Left colon (tissue), 2 donors: ENCODE data around the gene CFAP92. TPM values are rescaled to one million over a fixed set of nuclear protein-coding genes. Genes with fewer than 3 reads are reported as not detected.

Experiments
- ATAC-seq: fragments of 200-7000 bp; cut with Tn5 transposase; one replicate; pipeline ENCODE4 v1.9.1; 2020; ENCODE audit warnings: mild to moderate bottlenecking, moderate library complexity
- DNase-seq, 2 donors: peaks; one replicate each; pipeline ENCODE4 v3.0.0-alpha.2; 2020
- intact Hi-C, 2 donors: fragments of 100-400 bp; cut with DNase I in 1 of 2; cut with micrococcal nuclease in 1 of 2; formaldehyde crosslinking; loops; one replicate each; pipeline versions ENCODE4 v1.11.2 to v1.14.0; 2022; cut with DNase I, micrococcal nuclease
- total RNA-seq, 2 donors: library from RNA; stranded (reverse); fragmentation: NEBNext Ultra II Directional; extraction: Animal tissue kit (Norgen Biotek cat#: 25700); gene quantifications; one replicate each; pipeline ENCODE4 v1.2.1, GENCODE V29; 2021
- donor health status: DM: no; HTN: no; CAD: no.
- donor health status: DM: yes; HTN: yes; CAD: no.

CFAP92 gene
- total RNA-seq, 2 donors from 2014 or later, result 2.1 to 2.9 TPM

- no peak for DNase-seq
- no peak for ATAC-seq
- intact Hi-C loops, result no loop called here
Measured at GRCh38 chr3:129014148-129014547, 20.3 kb upstream of the CFAP92 start.

- ATAC-seq (no peak), DNase-seq (no peak)
- intact Hi-C loops, result no loop called here
Measured at GRCh38 chr3:129013491-129013891, 19.6 kb upstream of the CFAP92 start.

GRCh38 chr3:129010310-129010956 is 16.6 kb upstream of the CFAP92 start:
- no peak for DNase-seq
- intact Hi-C loops, result no loop called here
- ATAC-seq, result no peak

DNA sequence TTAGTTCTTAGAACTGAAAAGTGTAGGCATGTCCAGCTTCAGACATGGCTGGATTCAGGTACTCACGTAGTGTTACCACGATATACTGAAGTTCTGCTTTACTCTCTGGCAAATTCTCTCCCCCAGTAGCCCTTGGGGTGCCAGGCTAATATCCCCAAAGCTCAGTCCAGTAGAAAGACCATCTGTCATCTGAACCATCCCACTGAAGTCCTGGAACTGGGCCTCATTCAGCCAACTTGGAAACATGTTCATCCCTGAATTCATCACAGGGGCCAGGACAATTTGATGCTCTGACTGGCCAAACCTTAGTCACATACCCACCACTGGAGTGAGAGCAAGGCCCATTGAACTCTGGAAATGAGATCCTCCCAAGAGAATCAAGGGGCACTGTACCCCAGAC is 15.4 kb upstream of the CFAP92 start:
- ATAC-seq (no peak), DNase-seq (no peak)
- intact Hi-C loops, result no loop called here

GRCh38 chr3:129007792-129008191 is 13.9 kb upstream of the CFAP92 start:
- no peak for ATAC-seq
- intact Hi-C loops, result no loop called here
- DNase-seq, result no peak

DNA sequence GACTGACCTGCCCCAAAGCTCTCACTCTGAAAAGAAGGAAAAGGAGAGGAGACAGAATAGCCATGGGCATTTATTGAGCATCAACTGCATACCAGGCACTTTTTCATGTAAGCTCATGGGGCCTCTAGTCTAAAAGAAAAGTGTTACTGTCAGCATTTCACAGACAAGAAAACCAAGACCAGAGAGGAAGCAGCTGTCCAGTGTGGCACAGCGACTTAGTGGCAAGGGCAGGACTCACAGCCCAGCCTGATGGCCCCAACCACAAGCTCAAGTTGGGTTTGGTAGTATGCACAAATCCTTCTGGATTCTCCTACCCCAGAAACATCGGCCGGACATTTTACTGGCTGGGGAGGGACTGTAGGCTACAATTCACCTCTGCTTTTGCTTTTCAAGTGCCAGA is 13.0 kb upstream of the CFAP92 start:
- DNase-seq, result no peak
- intact Hi-C loops, result no loop called here
- no peak for ATAC-seq

DNA sequence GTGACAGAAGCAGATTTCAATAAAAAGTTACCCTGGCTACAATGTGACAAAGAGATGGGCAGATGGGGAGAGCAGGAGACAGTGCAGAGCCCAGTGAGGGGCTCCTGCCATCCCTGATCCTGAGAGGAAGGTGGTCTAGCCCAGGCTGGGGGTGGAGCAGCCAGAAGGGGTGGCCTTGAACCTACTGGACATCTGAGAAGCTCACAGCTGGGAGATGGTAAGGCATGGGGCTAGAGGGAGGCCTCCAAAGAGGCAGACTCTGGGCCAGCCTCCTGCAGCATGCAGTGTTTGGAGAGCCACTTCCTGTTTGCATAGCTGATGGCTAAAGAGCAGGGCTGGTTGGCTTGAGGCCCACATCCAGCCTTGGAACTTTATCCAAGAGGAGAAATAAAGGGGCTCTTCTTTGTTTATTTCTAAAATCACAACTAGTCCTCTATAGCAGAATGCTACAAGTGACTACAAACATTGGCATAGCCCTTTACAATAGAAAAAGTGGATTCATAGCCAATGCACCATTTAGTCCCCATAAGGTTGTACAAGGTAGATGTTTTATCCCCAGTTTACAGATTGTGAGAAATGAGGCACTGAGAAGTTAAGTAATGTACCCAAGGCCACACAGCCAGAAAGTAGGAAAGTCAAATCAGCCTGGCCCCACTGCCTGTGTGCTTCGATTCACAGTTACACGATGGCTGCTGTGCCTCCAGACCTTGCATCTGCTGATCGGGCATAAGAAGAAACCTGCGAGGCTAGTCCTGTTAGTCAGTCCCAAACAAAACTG is 11.8 kb upstream of the CFAP92 start:
- ATAC-seq (peak; percentile 51), DNase-seq (peak in 1 of 2 donors; percentile 60)
- intact Hi-C loops, result no loop called here

GRCh38 chr3:129004639-129005295 is 10.9 kb upstream of the CFAP92 start:
- intact Hi-C loops, result no loop called here
- DNase-seq, result peak in 1 of 2 donors; percentile 15
- peak; percentile 39 for ATAC-seq

DNA sequence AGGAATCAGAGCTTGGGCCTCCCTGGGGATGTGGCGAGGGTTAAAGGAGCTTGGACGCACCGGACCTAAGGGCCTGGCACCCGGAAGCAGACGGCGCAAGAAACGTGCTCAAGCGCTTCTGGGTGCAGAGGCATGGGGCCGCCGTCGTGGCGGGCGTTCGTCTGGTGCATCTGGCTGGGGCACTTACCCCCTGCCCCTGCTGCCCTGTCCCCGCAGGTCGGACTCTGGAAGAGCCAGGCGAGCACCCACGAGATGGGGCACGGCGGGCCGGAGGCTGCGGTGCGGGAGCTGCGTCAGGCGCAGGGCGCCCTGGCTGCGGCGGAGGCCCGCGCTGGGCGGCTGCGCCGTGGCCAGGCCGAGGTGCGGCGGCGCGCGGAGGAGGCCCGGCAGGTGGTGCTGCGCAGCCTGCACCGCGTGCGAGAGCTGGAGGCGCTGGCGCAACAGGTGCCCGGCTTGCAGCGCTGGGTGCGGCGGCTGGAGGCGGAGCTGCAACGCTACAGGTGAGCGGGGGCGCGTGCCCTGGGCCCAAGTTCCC is 9.8 kb upstream of the CFAP92 start:
- peak; percentile 71 to 79 for DNase-seq
- intact Hi-C loops, result no loop called here
- peak; percentile 91 for ATAC-seq

DNA sequence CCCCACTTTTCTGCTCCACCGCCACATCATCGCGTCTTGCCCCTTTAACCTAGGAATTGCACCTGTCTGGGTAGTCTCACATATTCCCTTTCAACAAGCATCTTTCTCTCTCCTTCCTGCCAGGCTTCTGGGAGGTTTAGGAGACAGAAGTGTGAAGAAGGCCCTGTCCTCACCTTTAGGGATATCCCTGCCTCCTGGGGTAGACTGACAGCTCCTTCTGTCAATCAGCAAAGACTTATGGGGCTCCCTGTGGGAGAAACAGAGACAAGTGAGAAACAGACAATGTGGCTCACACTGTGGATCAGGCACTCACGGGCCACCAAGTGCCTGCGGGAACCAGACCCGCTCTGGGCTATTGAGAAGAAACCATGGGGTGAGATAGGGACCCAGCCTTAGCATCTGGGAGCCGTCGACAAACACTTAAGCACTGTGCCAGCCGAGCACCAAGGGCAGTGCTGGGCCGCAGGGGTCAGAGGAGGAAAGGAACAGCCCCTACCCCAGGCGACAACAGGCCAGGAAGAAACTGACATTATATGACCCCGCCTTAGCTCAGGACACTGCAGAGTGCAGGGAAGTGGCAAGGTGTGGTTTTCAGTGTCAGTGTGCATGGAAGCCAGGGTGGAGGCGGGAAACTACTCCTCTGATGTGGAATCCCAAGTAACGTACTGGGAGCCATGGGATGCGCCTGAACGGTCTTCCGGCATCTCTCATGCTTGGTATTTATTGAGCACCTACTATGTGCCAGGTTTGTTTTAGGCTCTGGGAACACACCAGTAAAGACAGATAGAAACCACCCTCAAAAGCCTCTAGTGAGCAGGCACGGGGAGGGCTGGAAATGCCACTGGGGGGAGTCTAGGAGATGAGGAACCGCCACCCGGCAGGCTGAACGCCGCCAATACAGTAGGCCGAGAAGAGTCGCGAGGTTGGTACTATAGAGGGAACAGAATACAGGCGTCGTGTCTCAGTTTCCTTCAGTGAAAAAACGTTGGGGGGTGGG is 9.0 kb upstream of the CFAP92 start:
- intact Hi-C loops, result no loop called here
- no peak for DNase-seq
- peak; percentile 18 for ATAC-seq

- intact Hi-C loops, result no loop called here
- DNase-seq, result peak in 1 of 2 donors; percentile 18
- ATAC-seq, result no peak
Measured at GRCh38 chr3:129001806-129002572, 8.1 kb upstream of the CFAP92 start.

- intact Hi-C loops, result no loop called here
- peak; percentile 24 for ATAC-seq
- DNase-seq, result peak; percentile 47 to 55
Measured at GRCh38 chr3:129001101-129001805, 7.4 kb upstream of the CFAP92 start, which contains the start of gene EFCC1. Gene EFCC1 (plus strand): TSS chr3:129001304. CDS start chr3:129001629, 325 bp downstream.

GRCh38 chr3:129000742-129001100 is 6.8 kb upstream of the CFAP92 start:
- no peak for DNase-seq
- intact Hi-C loops, result no loop called here
- ATAC-seq, result no peak

GRCh38 chr3:128999102-128999501 is 5.2 kb upstream of the CFAP92 start:
- intact Hi-C loops, result no loop called here
- ATAC-seq, result no peak
- no peak for DNase-seq

DNA sequence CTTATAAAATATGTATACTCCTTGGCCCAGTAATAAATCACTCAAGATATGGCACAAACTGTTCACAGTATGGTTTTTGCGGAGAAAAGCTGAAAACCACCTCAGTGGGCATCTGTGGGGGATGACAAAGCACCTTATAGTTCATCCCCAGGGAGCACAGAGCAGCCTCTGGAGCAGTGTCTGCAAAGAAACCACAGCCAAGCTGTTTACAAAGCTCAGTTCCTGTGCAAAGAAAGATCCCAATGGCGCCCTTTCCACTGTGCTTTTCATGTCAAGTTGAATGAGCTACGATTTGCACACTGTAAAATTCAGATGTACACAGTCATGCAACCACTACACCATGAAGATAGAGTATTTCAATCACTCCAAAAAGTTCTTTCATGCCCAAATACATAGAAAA is 4.7 kb upstream of the CFAP92 start:
- intact Hi-C loops, result no loop called here
- DNase-seq (no peak), ATAC-seq (no peak)

DNA sequence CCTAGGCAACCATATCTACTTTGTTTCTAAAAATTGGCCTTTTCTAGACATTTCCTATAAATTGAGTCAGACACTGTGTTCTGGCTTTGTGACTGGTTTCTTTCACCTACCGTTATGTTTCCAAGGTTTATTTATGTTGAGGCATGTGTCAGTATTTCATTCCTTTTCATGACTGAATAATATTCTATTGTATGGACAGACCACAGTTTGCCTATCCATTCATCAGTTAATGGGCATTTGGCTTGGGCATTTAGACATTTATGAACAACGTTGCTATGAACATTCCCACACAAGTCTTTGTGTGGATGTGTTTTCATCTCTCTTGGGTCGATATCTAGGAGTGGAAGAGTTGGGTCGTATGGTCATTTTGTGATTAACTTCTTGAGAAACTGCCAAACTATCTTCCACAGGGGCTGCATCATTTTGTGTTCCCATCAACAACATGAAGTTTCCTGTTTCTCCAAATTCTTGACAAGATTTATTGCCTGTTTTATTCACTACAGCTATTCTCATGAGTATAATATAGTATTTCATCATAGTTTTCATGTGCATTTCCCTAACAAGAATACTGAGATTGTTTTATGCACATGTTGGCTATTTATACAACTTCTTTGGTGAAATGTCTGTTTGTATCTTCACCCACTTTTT is 3.7 kb upstream of the CFAP92 start:
- DNase-seq, result no peak
- intact Hi-C loops, result no loop called here
- ATAC-seq, result no peak

DNA sequence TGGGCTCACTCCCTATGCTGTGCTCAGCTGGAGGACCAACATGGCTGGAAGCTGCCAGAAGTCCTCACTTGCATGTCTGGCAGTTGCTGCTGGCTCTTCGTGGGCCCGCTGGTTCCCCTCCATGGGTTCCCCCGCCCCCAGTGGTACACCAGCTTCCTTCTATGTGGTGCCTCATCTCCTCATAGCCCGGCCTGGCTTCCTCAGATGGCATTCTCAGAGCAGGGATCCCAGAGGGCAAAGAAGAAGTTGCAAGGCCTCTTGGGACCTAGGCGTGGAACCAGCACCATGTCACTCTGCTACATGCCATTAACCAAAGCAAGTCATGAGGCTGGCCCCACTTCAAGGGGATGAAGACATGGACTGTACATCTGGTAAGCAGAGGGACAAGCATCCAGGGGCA is 2.9 kb upstream of the CFAP92 start:
- DNase-seq (no peak), ATAC-seq (no peak)
- intact Hi-C loops, result no loop called here
